NK-92 (cell line): ENCODE measurements around the gene CLN5.

Experiments used
- DNase-seq: peaks from one replicate; lab custom pipeline; 2025; ENCODE audit not compliant: unreplicated experiment; lab: John Stamatoyannopoulos, UW

Gene CLN5

DNA sequence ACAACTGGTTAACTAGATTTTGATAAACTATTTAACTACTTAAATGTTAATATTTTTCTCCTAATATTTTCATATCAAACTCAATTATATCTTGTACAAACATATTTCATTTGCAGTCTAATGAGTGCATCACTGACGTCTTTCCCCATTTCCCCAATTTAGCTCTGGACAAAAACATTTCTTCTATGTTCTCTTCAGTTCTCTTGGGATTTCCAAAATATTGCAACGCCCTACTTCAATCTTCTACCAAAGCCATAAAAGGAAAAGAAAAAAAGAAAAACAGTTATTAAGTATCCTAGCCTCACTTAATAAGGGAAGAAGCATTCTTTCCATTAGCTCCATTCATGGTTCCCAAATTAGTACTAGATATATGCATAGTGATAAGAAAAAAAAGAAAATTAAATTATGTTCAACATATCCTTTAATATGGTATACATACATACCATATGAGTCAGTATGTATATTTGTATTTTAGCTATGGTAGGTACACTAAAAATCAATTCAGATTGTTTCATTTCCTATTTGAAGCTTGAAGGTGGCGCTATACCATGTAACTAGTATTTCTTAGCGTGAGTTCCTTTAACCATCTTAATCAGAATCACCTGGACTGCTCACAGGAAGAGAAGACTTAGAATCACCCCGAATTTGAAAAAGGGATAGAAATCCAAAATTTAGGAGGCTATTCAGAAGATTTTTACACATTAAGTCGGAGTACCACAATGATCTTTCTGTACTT lies 25.2 kb downstream of the CLN5 start:
- DNase-seq = no peak

DNA sequence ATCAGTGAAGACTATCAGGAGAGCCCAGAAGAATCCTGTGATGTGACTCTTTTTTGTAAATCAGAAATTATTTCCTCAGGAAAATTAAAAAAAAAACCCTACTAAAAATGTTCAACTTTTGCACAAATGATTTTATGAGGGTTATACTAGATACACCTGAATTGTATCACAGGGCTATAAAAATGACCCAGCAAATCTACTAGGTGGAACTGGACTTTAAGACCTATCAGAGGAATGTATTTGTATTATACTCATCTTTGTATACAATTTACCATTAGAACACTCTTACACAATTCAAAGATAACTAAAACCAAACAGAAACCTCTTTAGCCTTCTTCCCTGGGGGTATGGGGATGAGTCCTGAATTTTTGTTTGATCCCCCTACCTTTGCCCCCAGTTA lies 27.9 kb downstream of the CLN5 start:
- DNase-seq = no peak

DNA sequence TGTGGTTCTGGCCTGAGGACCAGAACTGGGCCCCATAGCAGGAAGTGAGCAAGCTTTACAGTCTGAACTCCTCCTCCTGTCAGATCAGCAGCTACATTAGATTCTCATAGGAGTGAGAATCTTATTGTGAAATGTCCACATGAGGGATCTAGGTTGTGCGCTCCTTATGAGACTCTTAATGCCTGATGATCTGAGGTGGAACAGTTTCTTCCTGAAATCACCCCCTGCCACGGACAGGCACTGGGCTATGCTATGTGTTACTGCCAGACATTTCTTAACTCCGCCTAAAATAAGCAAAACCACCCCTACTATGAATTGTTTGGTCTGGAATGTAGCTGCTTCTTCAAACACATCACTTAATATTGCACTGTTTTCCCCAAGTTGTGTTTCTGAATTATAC lies 30.5 kb downstream of the CLN5 start:
- no peak for DNase-seq

DNA sequence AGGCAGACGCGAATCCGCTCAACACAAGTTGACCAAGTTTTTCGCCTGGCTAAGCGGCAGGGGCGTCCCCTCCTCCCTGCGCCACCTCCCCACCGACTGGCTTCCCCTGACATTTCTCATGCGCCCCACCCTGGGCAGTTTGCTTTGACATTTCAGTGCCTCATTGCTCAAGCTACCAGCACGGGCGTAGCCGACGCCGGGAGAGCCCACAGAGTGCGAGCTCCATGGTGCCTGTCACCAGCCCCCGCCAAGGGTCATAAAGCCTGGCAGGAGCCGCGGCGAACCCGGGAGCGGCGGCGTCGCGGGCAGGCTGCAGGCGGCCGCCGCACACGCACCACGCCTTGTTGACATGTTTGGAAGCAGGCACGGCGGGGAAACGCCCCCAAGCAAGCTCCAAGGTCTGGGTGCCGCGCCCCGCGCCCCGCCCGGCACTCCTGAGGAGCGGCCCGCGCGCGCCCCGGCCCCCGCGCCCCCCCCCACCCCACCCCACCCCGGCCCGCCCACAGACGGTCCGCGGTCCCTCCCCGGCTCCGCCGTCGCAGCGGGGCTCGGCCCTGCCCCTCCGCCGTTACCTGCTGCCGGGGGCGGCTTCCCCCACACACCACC lies 34.5 kb downstream of the CLN5 start:
- no peak for DNase-seq

DNA sequence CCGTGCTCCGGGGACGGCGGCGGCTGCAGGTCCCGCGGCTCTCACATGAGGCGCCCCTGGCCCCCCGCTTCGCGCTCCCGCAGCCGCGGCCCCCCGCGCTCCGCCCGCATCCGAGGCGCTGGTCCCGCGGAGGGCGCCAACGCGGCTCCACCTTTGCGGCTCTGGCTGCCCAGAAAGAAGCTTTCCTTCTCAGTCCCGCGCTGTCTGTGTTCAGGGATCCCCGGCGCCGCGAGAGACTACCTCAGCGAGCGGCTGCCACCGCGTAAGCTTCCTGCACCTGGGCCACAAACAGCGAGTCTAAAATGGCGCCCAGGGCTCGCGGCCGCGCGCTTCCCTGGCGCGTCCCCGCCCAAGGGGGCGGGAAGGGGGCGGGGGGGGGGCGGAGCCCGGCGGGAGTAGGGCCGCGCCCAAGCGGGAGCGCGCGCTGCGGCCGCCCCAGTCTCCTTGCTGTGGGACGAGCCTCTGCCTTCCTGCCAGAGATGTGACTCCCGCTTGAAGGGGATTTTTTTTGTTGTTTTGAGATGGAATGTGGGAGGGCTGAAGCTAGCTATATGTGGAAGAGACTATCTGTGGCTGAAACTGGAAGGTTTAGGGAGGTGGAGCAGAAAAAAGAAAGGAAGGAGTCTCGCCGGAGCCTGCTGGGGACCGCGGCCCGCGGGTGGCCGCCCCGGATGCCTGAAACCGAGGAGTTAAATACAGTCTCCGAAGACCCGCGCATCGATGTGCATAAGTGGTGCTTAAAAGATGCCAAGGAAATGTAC lies 35.2 kb downstream of the CLN5 start, which contains the start of gene FBXL3:
Gene FBXL3, minus strand, starts transcription at position 299 of the 761 bp plus-strand sequence. CDS start 5,299 bp downstream, outside the sequence.
- DNase-seq = peak; percentile 11

DNA sequence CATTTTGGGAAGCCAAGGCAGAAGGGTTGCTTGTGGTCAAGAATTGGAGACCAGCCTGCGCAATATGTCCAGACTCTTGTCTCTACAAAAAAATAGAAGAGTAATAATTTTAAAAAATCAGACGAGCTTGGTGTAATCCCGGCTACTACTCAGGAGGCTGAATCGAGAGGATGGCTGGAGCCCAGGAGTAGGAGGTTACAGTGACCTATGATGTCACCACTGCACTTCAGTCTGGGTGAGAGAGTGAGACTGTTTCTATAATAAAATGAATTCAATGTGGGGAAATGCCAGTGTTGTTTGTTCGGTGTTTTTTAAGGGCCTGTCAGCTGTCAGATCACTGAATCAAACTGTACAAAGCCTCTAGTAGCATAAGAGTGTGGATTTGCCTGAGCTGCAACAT lies 36.3 kb downstream of the CLN5 start:
- DNase-seq = no peak

DNA sequence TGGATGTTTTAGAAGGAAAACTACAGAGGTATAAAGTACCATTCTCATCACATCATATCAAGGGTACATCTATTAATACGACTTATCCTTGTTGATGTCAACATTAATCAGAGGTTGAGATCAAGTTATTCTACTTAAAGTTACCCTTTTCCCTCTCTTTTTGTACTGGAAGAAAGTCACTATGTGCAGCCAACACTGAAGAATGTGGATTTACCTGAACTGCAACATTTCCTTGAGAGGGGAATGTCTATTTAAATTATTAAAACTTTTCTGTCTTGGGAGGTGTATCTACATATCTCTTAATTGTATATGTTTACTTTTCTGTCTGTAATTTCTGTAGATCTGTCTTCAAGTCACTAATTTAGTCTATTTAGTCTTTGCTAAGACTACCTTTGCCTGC lies 37.6 kb downstream of the CLN5 start:
- no peak for DNase-seq

DNA sequence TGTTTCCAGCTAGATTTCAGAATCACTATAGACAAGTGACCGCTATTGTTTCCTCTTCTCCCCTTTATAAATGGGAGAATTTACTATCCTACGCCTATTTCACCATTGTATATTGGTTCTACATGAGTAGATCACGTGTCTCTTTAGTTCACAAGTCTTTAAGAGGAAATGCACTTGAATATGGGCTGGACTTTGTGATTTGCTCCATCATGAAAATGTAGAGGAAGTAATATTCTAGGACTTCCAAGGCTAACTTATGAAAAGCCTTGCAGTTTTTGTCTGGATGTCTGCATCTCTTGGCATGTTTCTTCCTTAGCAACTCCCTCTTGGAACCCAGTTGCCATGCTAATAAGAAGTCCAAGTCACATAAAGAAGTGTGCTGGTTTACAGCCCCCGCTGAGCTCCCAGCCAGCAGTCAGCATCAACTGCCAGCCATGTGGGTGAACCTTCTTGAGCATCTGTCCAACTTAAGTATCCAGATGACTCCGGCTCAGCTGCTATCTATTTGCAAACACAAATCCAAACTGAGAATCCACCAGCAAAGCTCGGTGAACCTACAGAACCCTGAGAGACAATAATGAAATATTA lies 39.9 kb downstream of the CLN5 start:
- no peak for DNase-seq

DNA sequence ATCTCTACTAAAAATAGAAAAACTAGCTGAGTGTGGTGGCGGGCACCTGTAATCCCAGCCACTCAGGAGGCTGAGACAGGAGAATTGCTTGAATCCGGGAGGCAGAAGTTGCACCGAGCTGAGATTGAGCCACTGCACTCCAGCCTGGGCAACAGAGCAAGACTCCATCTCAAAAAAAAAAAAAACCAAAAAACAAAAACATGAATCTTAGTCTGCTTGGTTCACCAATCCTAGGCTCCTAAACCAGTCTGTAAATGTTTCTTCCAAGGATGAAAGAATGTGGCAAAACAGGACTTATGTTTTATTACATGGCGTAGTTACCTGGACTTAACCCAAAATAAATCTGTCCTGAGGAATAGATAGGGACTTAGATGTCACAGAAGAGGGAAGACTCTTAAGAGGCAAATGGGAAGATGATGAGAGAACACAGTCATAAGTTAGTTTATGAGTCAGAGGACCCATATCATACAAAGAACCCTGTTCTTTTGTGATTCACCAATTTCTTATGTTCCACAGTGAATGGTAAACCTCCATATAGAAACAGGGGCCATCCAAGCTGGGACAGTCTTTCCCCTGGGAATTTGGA lies 41.9 kb downstream of the CLN5 start:
- DNase-seq = no peak

DNA sequence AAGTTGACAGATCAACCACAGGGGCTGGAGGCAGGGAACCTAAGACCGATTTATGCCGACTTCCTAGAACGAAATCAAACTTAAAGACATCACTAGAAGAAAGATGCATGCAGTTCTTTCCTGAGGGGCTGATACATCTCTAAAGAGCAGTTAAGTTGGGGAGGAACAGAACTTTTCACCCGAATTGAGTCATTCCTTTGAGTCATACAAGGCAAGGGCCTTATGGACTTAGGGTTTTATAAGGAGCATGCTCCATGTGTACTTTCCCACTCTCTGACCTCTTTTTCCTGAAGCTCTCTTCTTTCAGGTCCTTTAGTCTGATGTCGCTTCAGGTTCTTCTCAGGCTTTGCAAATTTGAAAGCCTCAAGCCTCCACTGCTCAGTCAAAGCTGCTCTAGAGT lies 43.0 kb downstream of the CLN5 start:
- DNase-seq = no peak

DNA sequence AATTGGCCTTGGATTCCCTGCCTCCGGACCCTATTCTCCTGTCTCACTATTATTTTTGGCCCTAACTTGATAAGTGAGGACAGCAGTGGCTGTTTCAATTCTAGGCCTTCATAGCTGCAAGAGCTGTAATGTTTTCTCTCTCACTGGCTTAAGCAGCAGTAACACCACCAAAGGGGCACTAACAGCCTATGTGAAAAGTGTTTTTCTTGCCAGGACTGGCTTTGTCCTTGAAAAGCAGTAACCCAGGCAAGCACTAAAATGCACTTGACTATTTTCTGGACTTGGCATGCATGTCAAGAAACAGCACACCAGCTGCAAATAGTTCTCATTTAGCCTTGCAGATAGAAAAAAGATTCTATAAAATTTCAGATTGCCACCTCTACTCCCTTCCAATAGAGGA lies 44.4 kb downstream of the CLN5 start:
- no peak for DNase-seq

DNA sequence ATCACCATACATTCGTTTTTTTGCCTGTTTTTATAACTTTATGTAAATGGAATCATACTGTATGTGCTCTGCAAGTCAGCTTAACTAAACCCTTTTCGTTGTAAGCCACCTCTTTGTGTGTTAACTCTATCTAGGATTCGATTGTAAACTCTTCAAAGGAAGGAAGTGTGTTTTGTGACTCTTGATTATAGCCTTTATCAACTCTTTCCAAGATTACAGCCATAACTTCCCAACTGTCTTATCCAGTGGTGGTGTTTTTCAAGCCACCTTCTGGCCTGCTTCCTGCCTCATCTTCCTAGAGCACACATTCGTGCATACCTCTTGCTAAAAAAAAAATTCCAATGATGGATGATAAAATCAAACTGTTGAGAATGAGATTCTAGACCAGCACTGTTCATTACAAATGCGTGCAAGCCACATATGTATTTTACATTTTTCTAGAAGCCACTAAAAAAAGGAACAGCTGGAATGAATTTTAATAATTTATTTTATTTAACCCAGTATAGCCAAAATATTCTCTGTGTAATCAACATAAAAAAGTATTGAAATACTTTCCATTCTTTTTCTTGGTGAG lies 47.1 kb downstream of the CLN5 start:
- no peak for DNase-seq

DNA sequence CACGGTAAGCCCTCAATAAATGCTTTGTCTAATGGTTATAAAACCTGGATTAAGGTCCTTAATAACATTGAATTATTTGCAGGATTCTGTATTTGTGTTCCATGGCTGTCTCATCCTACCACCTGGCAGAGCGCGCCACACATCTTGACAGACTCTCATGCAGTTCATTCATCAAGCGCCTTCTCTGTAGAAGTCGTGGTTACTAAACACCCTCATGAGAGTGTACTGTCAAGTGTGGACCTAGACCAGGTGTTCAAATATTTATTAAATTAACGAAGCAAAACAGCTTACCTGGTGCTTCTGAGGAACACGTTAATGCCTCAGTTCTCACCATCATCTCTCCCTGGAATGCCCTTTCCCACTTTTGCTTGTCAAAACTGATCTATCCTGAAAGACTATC lies 48.2 kb downstream of the CLN5 start:
- no peak for DNase-seq

DNA sequence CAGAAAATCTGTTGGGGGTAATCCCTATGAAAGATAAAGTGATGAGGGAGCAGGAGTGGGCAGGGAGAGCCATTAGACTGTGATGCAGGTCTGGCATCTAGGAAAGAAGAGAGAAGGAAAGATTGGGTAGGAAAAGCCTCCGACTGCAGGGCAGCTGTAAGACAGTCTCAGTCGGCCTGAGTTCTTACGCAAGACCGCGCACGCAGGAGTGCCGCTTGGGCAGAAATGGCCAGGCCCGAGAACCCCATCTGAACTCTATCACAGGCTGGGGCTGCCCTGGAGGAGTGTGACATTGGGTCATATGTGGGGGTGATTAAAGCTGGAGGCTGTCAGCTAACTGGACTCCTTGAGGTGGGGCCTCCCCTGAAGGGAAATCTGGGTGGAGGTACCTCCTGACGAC lies 49.0 kb downstream of the CLN5 start:
- no peak for DNase-seq

DNA sequence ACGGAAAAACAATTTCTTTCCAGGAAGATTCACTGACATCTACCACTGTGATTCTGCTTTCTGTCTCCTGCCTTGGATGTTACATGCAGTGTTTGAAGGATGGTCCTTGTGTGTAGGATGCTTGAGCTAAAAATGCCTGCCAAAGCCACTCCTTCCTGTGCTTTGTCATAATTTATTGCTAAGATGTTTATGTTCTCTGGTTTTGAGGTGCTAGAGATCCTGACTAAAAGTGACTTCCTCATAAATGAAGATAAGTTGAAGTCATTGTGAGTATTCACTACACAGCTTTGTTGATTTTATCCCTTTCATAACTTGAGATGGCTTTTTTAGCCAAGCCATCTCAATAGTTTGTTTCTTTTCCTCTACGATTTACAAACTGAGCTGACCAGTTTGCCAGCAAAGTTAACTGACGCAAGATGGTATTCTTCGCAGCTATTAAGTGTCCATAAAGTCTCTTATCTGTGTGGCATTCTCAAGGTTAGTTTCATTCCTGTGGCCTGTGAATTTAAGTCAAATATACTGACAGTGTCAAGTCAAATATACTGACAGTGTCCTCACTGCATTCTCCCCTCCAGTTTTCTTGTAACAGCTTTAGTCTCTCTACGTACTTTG lies 50.8 kb downstream of the CLN5 start:
- DNase-seq = no peak

DNA sequence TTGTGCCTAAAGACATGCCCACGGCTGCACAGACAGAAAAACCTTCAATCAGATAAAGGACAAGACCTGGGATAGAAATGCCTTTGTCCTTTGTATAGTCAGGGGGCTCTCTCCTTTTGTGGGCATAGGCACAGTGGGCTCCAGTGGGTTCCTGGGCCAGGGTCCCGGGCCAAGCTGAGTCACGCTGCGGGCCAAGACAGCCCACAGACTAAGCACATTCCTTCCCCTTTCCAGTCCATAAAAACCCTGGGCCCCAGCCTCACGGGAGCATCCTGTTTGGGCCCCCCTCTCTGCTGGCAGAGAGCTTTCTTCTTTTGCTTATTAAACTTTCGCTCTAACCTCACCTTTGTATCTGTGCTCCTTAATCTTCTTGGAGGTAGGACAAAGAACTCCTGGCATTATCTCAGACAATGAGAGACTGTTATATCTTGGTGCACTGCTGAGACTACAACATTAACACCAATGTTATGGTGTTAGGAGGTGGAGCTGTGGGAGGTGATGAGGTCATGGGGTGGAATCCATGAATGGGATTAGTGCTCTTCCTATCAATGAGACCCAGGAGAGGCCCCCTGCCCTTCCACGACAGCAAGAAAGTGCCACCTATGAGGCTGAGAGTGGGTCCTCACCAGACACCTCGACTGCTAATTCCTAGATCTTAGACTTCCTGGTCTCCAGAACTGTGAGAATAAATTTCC lies 55.9 kb downstream of the CLN5 start:
- no peak for DNase-seq

DNA sequence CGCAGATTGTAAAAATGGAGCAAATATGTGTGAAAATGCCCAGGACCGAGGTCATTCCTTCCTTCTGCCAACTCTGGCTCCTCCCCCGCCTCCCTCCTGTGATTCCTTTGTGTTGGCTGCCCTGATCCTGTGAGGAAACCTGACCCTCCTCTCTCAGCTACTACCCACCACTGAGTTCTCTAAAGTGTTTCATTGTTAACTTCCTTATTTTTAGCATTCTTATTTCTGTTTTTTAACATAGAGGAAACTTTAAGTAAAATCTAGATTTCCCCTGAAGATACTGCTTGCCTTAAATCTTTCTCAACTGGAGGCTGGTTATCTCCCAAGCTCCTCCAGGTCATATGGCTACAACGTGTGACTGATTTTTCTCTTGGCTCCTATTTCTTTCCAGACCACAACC lies 56.8 kb downstream of the CLN5 start:
- no peak for DNase-seq

DNA sequence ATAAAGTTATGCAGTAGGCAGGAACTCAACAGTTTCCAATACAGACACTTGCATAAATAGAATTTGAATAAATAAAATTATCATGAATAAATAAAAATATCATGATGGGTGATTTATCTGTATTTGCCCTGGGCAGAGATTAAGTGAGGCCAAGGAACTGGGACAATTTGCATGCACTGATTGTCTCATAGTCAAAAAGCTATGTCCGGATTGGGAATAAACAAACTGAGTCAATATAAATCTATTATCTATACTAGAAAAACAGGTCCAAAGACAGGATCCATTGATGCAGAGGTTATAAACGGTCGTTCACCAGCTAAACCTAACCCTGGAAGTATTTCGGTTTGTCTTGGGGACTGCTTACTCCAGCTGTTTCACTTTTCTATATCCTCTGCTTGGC lies 61.3 kb downstream of the CLN5 start:
- no peak for DNase-seq
